GM12878 (cell line): ENCODE measurements around the gene COX11. TPM values are rescaled to one million over a fixed set of nuclear protein-coding genes. Genes with fewer than 3 reads are reported as not detected.

Experiments used
- ATAC-seq: fragments of 200-7000 bp; cut with Tn5 transposase; 3 replicates; pipeline ENCODE4 v1.9.1; 2020; ENCODE audit warnings: mild to moderate bottlenecking, moderate library complexity
- BruUV-seq: library from RNA; stranded (reverse); fragments of 400-500 nt; replicated peaks from 2 replicates; lab custom pipeline; 2021; lab: Mats Ljungman, UMichigan
- CTCF ChIA-PET: fragments of 300-600 bp; sonication (Branson Sonifier 250); formaldehyde crosslinking; extraction: SDS; loops from one replicate; lab custom pipeline; 2021; ENCODE audit warnings: inconsistent platforms; lab: Yijun Ruan, JAX
- POLR2A ChIA-PET: fragments of 350-600 bp; formaldehyde crosslinking; extraction: SDS; loops from one replicate; lab custom pipeline; 2021; ENCODE audit warnings: inconsistent platforms; lab: Charles Lee
- RAD21 ChIA-PET: fragments of 300-600 bp; sonication (Branson Sonifier 250); formaldehyde crosslinking; loops from one replicate; lab custom pipeline; 2023; ENCODE audit warnings: antibody characterized with exemption; ENCODE audit not compliant: unreplicated experiment; lab: Charles Lee
- SMC1A ChIA-PET: fragments of 300-600 bp; sonication (Branson Sonifier 250); formaldehyde crosslinking; loops from one replicate; lab custom pipeline; 2023; ENCODE audit not compliant: unreplicated experiment, uncharacterized antibody; lab: Charles Lee
- DNase-seq: peaks from one replicate; pipeline ENCODE4 v3.0.0-alpha.2; 2011; ENCODE audit warnings: low read depth, low spot score
- FAIRE-seq: peaks from 3 replicates; lab custom pipeline; 2011; peaks lifted over from hg19 to GRCh38; lab: Jason Lieb, UNC
- H2AFZ ChIP-seq: 2 replicates; pipeline ENCODE4 v1.6.0; 2011; ENCODE audit warnings: low read depth, low read length, control low read depth; ENCODE audit not compliant: control insufficient read depth
- H3K27ac ChIP-seq: 2 replicates; pipeline ENCODE4 v1.5.1; 2011; ENCODE audit warnings: control low read depth; ENCODE audit not compliant: control insufficient read depth, insufficient read depth
- H3K27me3 ChIP-seq, 2 experiments: replicated peaks in 1 of 2; 2 replicates each; pipeline versions ENCODE4 v1.6.0 to v1.6.1; 2011; ENCODE audit warnings: low read length in 1 of 2; ENCODE audit not compliant: control insufficient read depth in 2 of 2, insufficient read depth in 2 of 2
- H3K36me3 ChIP-seq, 2 experiments: 2 replicates each; pipeline ENCODE4 v1.5.1; 2011; ENCODE audit warnings: low read length in 1 of 2; ENCODE audit not compliant: control insufficient read depth in 2 of 2, insufficient read depth in 2 of 2
- H3K4me1 ChIP-seq: 2 replicates; pipeline ENCODE4 v1.6.1; 2011; ENCODE audit warnings: mild to moderate bottlenecking, low read length, moderate library complexity, mixed read lengths; ENCODE audit not compliant: control insufficient read depth, insufficient read depth
- H3K4me2 ChIP-seq: 2 replicates; pipeline ENCODE4 v1.6.0; 2011; ENCODE audit warnings: control low read depth; ENCODE audit not compliant: control insufficient read depth, insufficient read depth
- H3K4me3 ChIP-seq: fragments of 200-600 bp; sonication (generic); 2 replicates; pipeline ENCODE4 v1.5.1; 2016
- H3K79me2 ChIP-seq: 2 replicates; pipeline ENCODE4 v1.6.0; 2011; ENCODE audit warnings: low read length; ENCODE audit not compliant: control insufficient read depth, insufficient read depth
- H3K9ac ChIP-seq: 2 replicates; pipeline ENCODE4 v1.8.0; 2011; ENCODE audit warnings: low read length, control low read depth, mixed read lengths; ENCODE audit not compliant: control insufficient read depth, insufficient read depth
- H3K9me3 ChIP-seq: replicated peaks from 3 replicates; pipeline ENCODE4 v1.5.1; 2011; ENCODE audit warnings: mild to moderate bottlenecking, low read length; ENCODE audit not compliant: control insufficient read depth, insufficient read depth
- H4K20me1 ChIP-seq: 2 replicates; pipeline ENCODE4 v1.6.0; 2011; ENCODE audit not compliant: control insufficient read depth, insufficient read depth
- ASH2L ChIP-seq: fragments of 300-600, 200-600 bp; sonication (generic); IDR thresholded peaks from 2 replicates; pipeline ENCODE4 v1.6.1; 2017; ENCODE audit warnings: low read depth, mild to moderate bottlenecking, borderline replicate concordance
- BCL11A ChIP-seq: IDR thresholded peaks from 2 replicates; pipeline ENCODE4 v1.6.1; 2011; ENCODE audit warnings: low read depth, low read length
- CHD4 ChIP-seq: fragments of 200-600 bp; sonication (generic); IDR thresholded peaks from 2 replicates; pipeline ENCODE4 v1.6.1; 2016; ENCODE audit warnings: mild to moderate bottlenecking
- CREB1 ChIP-seq: IDR thresholded peaks from 2 replicates; pipeline ENCODE4 v1.6.1; 2012; ENCODE audit warnings: low read depth, mild to moderate bottlenecking, inconsistent platforms
- CREM ChIP-seq: IDR thresholded peaks from 2 replicates; pipeline ENCODE4 v1.6.1; 2014; ENCODE audit warnings: antibody characterized with exemption, low read depth
- ELK1 ChIP-seq: IDR thresholded peaks from 2 replicates; pipeline ENCODE4 v1.6.1; 2012; ENCODE audit warnings: low read depth, low read length, improper control_type of control experiment
- EZH2 ChIP-seq: IDR thresholded peaks from 2 replicates; pipeline ENCODE4 v1.6.1; 2012; ENCODE audit warnings: low read depth, mild to moderate bottlenecking, control low read depth, inconsistent platforms, low read length, borderline replicate concordance; ENCODE audit not compliant: control insufficient read depth
- IKZF2 ChIP-seq, 2 experiments: fragments of 450-650 bp; IDR thresholded peaks; 2 replicates each; pipeline ENCODE4 v1.6.1; 2017; ENCODE audit warnings: mild to moderate bottlenecking in 2 of 2, moderate library complexity in 2 of 2
- RBBP5 ChIP-seq: fragments of 200-600 bp; sonication (generic); conservative IDR thresholded peaks from 2 replicates; pipeline ENCODE4 v1.6.1; 2016
- RELA ChIP-seq: fragments of 450-650 bp; IDR thresholded peaks from 2 replicates; pipeline ENCODE4 v1.8.0; 2014; ENCODE audit warnings: borderline replicate concordance; ENCODE audit not compliant: partially characterized antibody
- RELB ChIP-seq: fragments of 450-650 bp; IDR thresholded peaks from 2 replicates; pipeline ENCODE4 v1.6.1; 2017; ENCODE audit warnings: low read depth, mild to moderate bottlenecking, moderate library complexity
- RUNX3 ChIP-seq: IDR thresholded peaks from 2 replicates; pipeline ENCODE4 v1.6.1; 2012; ENCODE audit warnings: low read length, inconsistent platforms
- SRF ChIP-seq, 2 experiments: IDR thresholded peaks; 2 replicates each; pipeline ENCODE4 v1.6.1; 2011; ENCODE audit warnings: low read depth in 2 of 2, low read length in 2 of 2, mild to moderate bottlenecking in 1 of 2, moderate library complexity in 1 of 2
- YY1 ChIP-seq: IDR thresholded peaks from 2 replicates; pipeline ENCODE4 v1.6.1; 2011; ENCODE audit warnings: low read depth, mild to moderate bottlenecking, low read length
- ZNF384 ChIP-seq: IDR thresholded peaks from 2 replicates; pipeline ENCODE4 v1.6.1; 2012; ENCODE audit warnings: low read depth, mild to moderate bottlenecking, low read length, improper control_type of control experiment, borderline replicate concordance
- WGBS: methylation state at CpG from one replicate; pipeline ENCODE4 v1.1.6; 2016; ENCODE audit warnings: low lambda C conversion rate; ENCODE audit not compliant: insufficient replicate concordance, insufficient coverage; ENCODE audit errors: missing lambda C conversion rate; 5-methylcytosine and 5-hydroxymethylcytosine counted together
- in situ Hi-C: fragments of 300-500 bp; cut with MboI; formaldehyde crosslinking; loops from 9 replicates; pipeline ENCODE4 v1.14.3; 2018; ENCODE audit warnings: mixed read lengths
- intact Hi-C: fragments of 100-400 bp; cut with micrococcal nuclease; formaldehyde crosslinking; loops from one replicate; pipeline ENCODE4 v1.14.2; 2022; ENCODE audit not compliant: unreplicated experiment
- polyA plus RNA-seq, 11 experiments: library from polyadenylated mRNA; depleted of rRNA in 4 of 11; unstranded in 6 of 11; stranded (reverse) in 5 of 11; fragments of >200 nt; fragmentation: Nextera tagmentation in 4 of 11; fragmentation: Illumina TruSeq in 1 of 11; extraction: Ambion mirVana in 4 of 11; extraction: Trizol in 1 of 11; gene quantifications; 1 replicate in 1 of 11; 2 replicates in 10 of 11; pipeline versions ENCODE4 v1.2.1 to v1.2.3, GENCODE V29; 2011 to 2016; ENCODE audit warnings: inconsistent platforms in 2 of 11, missing spikeins in 2 of 11, low read depth in 1 of 11
- total RNA-seq, 4 experiments: library from RNA; depleted of rRNA in 3 of 4; stranded (reverse); fragments of >200 nt in 3 of 4; fragmentation: Illumina TruSeq in 1 of 4; extraction: Trizol in 1 of 4; gene quantifications; 2 replicates each; pipeline versions ENCODE4 v1.2.1 to v1.2.3, GENCODE V29; 2013 to 2021
- TF ChIP-seq, protein P1 (sequence below): fragments of 450-650 bp; conservative IDR thresholded peaks from 2 replicates; pipeline ENCODE4 v1.6.1; 2017; ENCODE audit warnings: mild to moderate bottlenecking, moderate library complexity
- TF ChIP-seq, protein P2 (sequence below): IDR thresholded peaks from 2 replicates; pipeline ENCODE4 v1.6.1; 2011; ENCODE audit warnings: low read depth, low read length, improper control_type of control experiment, borderline replicate concordance

COX11 gene
- total and polyA plus RNA-seq, 10 of the 15 experiments (the other 5 are each of a cell fraction or from before 2014, with no cell fraction given) = 13.8 to 69.4 (median 50.8) TPM

DNA sequence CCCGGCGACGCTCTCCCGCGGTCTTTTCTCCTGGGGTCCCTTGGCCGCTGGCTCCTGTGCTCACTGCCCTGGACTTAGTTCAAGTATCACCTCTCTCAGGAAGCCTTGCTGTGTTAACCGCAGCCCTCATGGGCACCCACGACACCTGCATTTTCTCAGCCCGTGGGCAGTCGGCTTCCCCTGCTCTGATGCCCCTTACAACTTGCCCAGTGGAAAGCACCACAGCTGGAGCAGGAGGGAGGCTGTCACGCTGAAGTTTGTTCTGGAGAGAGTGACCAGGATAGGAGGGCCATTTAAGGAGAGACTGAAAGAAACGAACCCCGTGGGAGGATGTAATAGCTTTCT is 506 bp upstream of the COX11 start:
- ChIA-PET CTCF (interaction anchor here (1.5 to 3.1 kb wide), 2 partner anchors 23 to 37 kb away, joined by 3 to 26 read pairs; no protein-coding TSS in a partner anchor), RAD21 (no interaction called here), POLR2A (interaction anchor here (1.1 kb wide), 1 partner anchor 9 kb away, joined by 3 read pairs; no protein-coding TSS in a partner anchor), SMC1A (interaction anchor here (0.8 to 2.2 kb wide), 5 partner anchors 8 to 271 kb away, joined by 3 to 8 read pairs (median 4); no protein-coding TSS in a partner anchor)
- peak overlapping the region; percentile 89 for H3K4me3 ChIP-seq
- peak overlapping the region; percentile 46 for H3K4me2 ChIP-seq
- FAIRE-seq (no peak), DNase-seq (no peak), ATAC-seq (peak; percentile 53)
- no peaks in the 10 kb centered on the region for H3K9me3 ChIP-seq
- peak overlapping the region; percentile 99 for H2AFZ ChIP-seq
- no peaks in the 10 kb centered on the region for H3K36me3 ChIP-seq
- peak overlapping the region; percentile 85 for H3K27ac ChIP-seq
- TF ChIP-seq YY1 (no peak), RUNX3 (peak; percentile 61), CHD4 (no peak), EZH2 (no peak), CREB1 (peak; percentile 1; the same call in 1 of the 2 replicates), RELA (peak; percentile 3), ASH2L (no peak), SRF (IDR thresholded peaks at IDR 0.05; ENCODE audit: low read depth in 2 of 2, low read length in 2 of 2) (peak in 1 of 2 experiments; percentile 76; a peak in 1 of 4 replicates), ELK1 (0 out of 2 replicates have a peak, but pooled peaks have one; percentile 17), IKZF2 (IDR thresholded peaks at IDR 0.05) (0 out of 4 replicates have a peak, but pooled peaks of 1 of the 2 experiments have one; percentile 20), ZNF384 (no peak), BCL11A (no peak), RBBP5 (peak; percentile 95), CREM (no peak; the same call in 1 of the 2 replicates), RELB (peak; percentile 24; the same call in 1 of the 2 replicates)
- TF ChIP-seq, protein P1, sequence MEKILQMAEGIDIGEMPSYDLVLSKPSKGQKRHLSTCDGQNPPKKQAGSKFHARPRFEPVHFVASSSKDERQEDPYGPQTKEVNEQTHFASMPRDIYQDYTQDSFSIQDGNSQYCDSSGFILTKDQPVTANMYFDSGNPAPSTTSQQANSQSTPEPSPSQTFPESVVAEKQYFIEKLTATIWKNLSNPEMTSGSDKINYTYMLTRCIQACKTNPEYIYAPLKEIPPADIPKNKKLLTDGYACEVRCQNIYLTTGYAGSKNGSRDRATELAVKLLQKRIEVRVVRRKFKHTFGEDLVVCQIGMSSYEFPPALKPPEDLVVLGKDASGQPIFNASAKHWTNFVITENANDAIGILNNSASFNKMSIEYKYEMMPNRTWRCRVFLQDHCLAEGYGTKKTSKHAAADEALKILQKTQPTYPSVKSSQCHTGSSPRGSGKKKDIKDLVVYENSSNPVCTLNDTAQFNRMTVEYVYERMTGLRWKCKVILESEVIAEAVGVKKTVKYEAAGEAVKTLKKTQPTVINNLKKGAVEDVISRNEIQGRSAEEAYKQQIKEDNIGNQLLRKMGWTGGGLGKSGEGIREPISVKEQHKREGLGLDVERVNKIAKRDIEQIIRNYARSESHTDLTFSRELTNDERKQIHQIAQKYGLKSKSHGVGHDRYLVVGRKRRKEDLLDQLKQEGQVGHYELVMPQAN = 0 out of 2 replicates have a peak, but pooled peaks have one; percentile 5
- TF ChIP-seq, protein P2, sequence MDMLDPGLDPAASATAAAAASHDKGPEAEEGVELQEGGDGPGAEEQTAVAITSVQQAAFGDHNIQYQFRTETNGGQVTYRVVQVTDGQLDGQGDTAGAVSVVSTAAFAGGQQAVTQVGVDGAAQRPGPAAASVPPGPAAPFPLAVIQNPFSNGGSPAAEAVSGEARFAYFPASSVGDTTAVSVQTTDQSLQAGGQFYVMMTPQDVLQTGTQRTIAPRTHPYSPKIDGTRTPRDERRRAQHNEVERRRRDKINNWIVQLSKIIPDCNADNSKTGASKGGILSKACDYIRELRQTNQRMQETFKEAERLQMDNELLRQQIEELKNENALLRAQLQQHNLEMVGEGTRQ = no peak
- under 1% methylated on average over 13 of the region's 13 CpGs for WGBS
- no peaks in the 10 kb centered on the region for H3K27me3 ChIP-seq
- peaks cover 8% of the 10 kb centered on the region; the same call in 1 of the 2 replicates for H3K4me1 ChIP-seq
- BruUV-seq = TSS peak; percentile 76
- intact Hi-C loops = loop anchor here (2.0 kb wide), 1 partner anchor 66 kb away; no protein-coding TSS in a partner anchor
- H3K79me2 ChIP-seq = peaks cover 45% of the 10 kb centered on the region
- H4K20me1 ChIP-seq = no peaks in the 10 kb centered on the region
- H3K9ac ChIP-seq = peak overlapping the region; percentile 92
- in situ Hi-C loops = no loop called here
